ENCODE measurements around the gene ST6GALNAC6.
"Not testable (repeated sequence)": the region's sequence is repeated elsewhere in the genome, so short reads cannot be mapped to it uniquely, and the experiment has no call there.

ST6GALNAC6 gene

GRCh38 chr9:127887792-127888191 lies 11.6 kb downstream of the ST6GALNAC6 start:
- no peak for DNase-seq

GRCh38 chr9:127886401-127886972 lies 12.9 kb downstream of the ST6GALNAC6 start:
- no peak for DNase-seq

- DNase-seq = no peak
These were observed 13.7 kb downstream of the ST6GALNAC6 start for GRCh38 chr9:127885508-127886281.

- DNase-seq = no peak
These were observed 14.4 kb downstream of the ST6GALNAC6 start for GRCh38 chr9:127884976-127885490.

GRCh38 chr9:127884427-127884911 lies 14.9 kb downstream of the ST6GALNAC6 start:
- no peak for DNase-seq

GRCh38 chr9:127883959-127884358 lies 15.4 kb downstream of the ST6GALNAC6 start:
- no peak for DNase-seq

GRCh38 chr9:127881715-127882114 lies 17.7 kb downstream of the ST6GALNAC6 start:
- not testable (repeated sequence) for DNase-seq

GRCh38 chr9:127880143-127880542 lies 19.3 kb downstream of the ST6GALNAC6 start:
- DNase-seq = no peak

- peak; percentile 58 to 78 (median 66) for DNase-seq
These were observed 20.6 kb downstream of the ST6GALNAC6 start for GRCh38 chr9:127878652-127879390.

- DNase-seq = no peak
These were observed 21.3 kb downstream of the ST6GALNAC6 start for GRCh38 chr9:127878001-127878651.

- peak in 2 of 3 donors; percentile 50 to 63 for DNase-seq
These were observed 21.8 kb downstream of the ST6GALNAC6 start, which contains the start of gene AK1 for GRCh38 chr9:127877566-127877998. TSS of gene AK1 (minus strand) at chr9:127877675. CDS start at chr9:127874617, 3,058 bp downstream.

GRCh38 chr9:127876764-127877562 lies 22.4 kb downstream of the ST6GALNAC6 start:
- DNase-seq = no peak

GRCh38 chr9:127876026-127876763 lies 23.2 kb downstream of the ST6GALNAC6 start:
- DNase-seq = no peak

GRCh38 chr9:127875306-127875966 lies 24.0 kb downstream of the ST6GALNAC6 start:
- DNase-seq = no peak

GRCh38 chr9:127874301-127875221 lies 24.8 kb downstream of the ST6GALNAC6 start:
- no peak for DNase-seq

GRCh38 chr9:127873886-127874285 lies 25.5 kb downstream of the ST6GALNAC6 start:
- DNase-seq = no peak

GRCh38 chr9:127873223-127873691 lies 26.1 kb downstream of the ST6GALNAC6 start:
- no peak for DNase-seq

GRCh38 chr9:127872369-127873222 lies 26.8 kb downstream of the ST6GALNAC6 start:
- peak; percentile 31 for DNase-seq

Measured in suppressor macrophage treated with lipopolysaccharide for 1 hour (primary cell).